Right ventricle myocardium superior (tissue), 1 donor: Measurements from ENCODE around the gene F10. TPM values are rescaled to one million over a fixed set of nuclear protein-coding genes. Genes with fewer than 3 reads are reported as not detected.
A peak's percentile ranks its signal among the peaks of the same experiment; 100 is the strongest.

ENCODE experiments used
- ATAC-seq: fragments of 200-7000 bp; cut with Tn5 transposase; one replicate; pipeline ENCODE4 v1.9.1; 2020; ENCODE audit warnings: mild to moderate bottlenecking; ENCODE audit not compliant: poor library complexity
- DNase-seq: peaks from one replicate; pipeline ENCODE4 v3.0.0-alpha.2; 2020
- intact Hi-C: fragments of 100-400 bp; cut with DNase I; formaldehyde crosslinking; loops from one replicate; pipeline ENCODE4 v1.11.2; 2022
- total RNA-seq: library from RNA; stranded (reverse); fragmentation: NEBNext Ultra II Directional; extraction: Animal tissue kit (Norgen Biotek cat#: 25700); gene quantifications from one replicate; pipeline ENCODE4 v1.2.1, GENCODE V29; 2021
- donor health status: DM: no; HTN: yes; CAD: no; lungs with severe emphysema.

The F10 gene
- total RNA-seq, 1 donor from 2014 or later, result 4.5 TPM

DNA sequence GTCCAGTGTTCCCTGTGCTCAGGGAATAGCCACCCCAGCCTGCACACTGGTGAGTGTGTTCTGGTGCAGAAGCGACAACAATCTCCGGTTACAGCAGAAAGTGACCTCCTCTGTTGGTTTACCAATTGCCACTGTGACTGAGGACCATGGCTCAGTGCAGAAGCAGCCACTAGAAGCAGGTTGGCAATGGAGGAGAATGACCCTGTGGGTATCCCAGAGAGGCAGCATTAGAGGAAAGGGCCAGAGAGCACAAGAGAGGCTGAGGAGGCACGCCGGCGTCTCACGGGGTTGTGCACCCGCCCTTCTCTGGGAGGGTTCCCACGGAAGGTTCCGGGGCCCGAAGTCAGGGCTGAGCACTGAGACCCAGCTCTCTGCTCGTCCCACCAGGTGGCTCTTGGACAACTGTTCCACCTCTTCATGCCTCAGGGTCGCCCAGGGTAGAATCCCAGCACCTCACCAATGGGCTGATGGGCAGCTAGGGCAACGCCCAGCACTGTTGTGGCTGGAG, 49.9 kb downstream of the F10 start:
- DNase-seq (no peak), ATAC-seq (no peak)
- intact Hi-C loops, result no loop called here

DNA sequence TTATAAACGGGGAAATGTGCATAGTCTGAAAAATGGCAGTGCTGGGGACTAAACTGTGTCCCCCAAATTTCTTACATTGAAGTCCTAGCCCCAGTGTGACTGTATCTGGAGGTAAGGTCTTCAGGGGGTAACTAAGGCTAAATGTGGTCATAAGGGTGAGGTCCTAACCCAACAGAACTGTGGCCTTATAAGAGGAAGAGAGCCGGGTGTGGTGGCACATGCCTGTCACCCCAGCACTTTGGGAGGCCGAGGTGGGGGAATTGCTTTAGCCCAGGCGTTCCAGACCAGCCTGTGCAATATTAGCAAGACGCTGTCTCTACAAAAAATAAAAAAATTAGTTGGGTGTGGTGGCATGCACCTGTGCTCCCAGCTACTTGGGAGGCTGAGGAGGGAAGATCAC, 53.7 kb downstream of the F10 start:
- DNase-seq, result no peak
- intact Hi-C loops, result no loop called here
- peak; percentile 49 for ATAC-seq

DNA sequence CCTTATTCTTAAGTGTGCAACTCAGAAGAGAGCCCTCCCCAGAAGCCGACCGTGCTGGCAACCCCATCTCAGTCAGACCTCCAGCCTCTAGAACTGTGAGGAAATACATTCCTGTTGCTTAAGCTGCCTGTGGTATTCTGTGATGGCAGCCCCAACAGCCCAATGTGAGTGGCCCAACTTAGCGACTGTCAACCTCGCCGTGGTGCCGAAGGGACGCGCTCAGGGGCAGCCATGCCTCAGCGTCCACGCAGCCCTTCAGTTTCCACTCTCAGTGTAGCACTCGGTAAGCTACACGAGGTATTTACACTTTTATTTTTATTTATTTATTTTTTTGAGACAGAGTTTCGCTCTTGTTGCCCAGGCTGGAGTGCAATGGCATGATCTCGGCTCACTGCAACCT, 54.2 kb downstream of the F10 start:
- intact Hi-C loops, result no loop called here
- DNase-seq (no peak), ATAC-seq (no peak)

DNA sequence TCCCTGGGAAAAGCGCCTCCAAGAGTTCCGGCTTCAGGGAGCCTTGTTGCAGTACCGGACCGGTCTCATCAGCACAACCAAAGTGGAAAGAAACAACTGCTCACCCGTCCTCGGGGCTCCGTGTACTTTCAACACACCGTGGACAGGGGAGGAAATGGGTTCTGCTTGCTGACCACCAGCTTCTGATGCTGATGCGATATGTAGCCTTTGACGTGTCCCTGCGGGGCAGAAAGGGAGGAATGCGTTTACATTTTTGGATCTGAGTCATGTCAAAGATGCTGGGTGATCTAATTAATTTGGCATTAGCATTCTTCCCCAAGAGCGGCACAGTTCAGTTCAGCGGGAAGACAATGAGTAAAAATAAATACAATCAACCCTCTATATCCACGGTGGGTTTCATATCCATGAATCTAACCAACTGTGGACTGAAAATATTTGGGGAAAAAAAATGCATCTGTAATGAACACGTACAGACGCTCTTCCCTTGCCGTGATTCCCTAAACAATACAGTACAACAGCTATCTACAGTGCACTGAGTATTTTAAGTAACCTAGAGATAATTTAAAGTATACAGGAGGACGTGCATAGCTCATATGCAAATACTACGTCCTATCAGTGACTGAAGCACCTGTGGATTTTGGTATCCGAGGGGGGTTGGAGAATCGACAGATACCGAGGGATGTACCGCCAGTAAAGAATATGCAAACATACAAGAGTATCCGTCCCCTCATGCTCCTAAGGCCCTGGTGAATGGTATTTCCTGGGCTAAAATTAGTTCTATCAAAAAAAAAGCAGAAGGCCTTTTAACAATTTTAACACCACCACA, 55.7 kb downstream of the F10 start:
- intact Hi-C loops, result no loop called here
- ATAC-seq, result peak; percentile 6
- DNase-seq, result no peak

DNA sequence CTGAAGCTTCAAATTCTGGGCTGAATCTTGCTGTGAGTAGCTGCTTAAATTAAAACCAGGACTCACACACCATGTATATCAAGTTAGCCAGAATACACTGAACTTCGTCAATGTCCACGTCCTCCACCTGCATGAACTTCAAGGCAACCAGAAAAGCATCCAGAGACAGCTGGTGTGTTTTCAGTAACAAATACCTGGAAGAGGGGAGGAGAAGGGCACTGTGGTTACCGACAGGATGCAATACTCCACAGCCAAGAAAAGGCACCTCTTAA, 56.2 kb downstream of the F10 start:
- DNase-seq, result no peak
- intact Hi-C loops, result no loop called here

DNA sequence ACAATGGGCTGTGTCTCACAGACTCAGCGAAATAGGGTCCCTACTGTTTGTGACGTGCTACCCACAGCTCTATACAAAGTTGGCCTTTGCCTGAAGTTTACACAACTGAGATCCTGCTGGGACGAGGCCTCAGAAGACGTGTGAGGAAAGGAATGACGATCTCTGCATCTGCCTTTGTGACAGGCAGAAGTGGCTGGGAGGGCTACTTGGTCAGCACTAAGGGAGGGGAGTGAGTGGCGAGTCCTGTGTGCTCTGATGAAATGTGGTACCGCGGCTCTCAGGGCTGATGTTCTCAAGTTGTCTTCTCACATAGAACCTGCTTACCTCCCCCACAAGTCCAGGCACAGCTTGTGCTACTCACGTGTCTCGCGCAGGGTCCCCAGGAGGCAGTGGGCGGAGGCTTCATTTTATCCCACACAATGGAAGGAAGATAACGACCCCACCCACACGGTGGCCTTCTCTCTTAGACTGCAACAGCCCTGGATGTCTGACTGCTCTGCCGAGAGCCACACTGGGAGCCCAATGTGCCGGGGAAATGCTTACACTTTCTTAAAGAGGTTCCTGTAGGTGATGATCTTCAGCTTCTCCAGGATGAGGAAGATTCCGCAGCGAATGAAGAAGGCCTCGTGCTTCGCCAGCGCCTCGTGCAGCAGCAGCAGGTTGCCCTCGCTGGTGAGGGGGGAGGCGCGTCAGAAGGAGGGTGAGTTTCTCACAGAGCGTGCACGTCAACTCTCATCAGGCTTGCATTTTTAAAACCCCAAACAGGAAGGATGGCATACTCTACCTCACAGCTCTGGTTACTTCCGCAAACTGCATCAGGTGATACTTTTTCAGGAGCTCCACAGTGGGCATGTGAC, 57.0 kb downstream of the F10 start:
- no peak for DNase-seq
- ATAC-seq, result no peak
- intact Hi-C loops, result no loop called here

More for the DNA sequence above, 56.2 kb downstream of the F10 start:
- ATAC-seq, result no peak

DNA sequence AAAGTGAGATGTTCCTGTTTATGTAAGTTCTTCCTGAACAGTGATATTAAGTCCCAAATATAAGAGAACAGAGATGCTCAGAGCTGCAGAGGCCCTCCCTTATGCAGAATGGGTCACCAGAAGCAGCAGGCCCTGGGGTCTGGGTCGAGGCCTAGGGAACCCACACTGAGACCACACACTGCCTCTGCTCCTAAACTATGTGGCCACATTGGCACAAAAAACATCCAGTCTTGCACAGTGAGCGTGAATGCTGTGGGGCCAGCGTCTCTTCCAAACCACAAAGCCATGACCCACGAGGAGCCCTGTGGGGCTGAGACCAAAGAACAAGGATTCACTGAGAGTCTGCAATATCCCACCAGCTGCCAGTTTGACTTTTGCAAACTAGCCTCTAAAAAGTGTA, 59.4 kb downstream of the F10 start:
- no peak for ATAC-seq
- intact Hi-C loops, result no loop called here
- DNase-seq, result no peak

DNA sequence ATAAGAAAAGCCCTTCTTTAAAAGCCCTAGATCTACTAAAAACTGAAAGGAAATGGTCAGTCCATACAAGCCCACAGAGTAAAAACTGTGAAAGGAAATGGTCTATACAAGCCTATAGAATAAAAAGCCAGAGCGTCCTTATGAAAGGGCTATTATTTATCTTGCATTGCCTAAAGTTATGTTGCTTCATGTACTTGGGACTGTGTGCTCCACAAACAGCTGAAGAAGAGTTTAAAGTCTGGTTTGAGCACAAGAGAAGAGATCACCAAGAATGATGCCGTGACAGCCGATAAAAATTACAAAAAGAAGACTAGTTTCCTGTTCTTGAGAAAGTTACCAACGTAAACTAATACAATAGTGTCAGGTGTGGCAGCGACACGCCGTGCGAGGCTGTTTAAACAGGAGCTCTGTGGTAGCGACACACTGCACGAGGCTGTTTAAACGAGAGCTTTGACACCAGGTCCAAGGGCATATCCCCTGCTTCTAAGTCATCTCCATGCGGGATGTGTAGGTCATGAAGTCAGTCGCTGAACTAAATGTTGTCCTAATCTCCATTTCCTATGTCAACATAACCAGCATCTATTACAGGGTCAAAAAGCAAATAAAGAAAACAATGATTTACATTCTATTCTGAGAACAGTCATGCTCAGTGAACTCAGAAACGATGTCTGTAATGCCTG, 61.0 kb downstream of the F10 start:
- intact Hi-C loops, result no loop called here
- ATAC-seq (no peak), DNase-seq (no peak)

DNA sequence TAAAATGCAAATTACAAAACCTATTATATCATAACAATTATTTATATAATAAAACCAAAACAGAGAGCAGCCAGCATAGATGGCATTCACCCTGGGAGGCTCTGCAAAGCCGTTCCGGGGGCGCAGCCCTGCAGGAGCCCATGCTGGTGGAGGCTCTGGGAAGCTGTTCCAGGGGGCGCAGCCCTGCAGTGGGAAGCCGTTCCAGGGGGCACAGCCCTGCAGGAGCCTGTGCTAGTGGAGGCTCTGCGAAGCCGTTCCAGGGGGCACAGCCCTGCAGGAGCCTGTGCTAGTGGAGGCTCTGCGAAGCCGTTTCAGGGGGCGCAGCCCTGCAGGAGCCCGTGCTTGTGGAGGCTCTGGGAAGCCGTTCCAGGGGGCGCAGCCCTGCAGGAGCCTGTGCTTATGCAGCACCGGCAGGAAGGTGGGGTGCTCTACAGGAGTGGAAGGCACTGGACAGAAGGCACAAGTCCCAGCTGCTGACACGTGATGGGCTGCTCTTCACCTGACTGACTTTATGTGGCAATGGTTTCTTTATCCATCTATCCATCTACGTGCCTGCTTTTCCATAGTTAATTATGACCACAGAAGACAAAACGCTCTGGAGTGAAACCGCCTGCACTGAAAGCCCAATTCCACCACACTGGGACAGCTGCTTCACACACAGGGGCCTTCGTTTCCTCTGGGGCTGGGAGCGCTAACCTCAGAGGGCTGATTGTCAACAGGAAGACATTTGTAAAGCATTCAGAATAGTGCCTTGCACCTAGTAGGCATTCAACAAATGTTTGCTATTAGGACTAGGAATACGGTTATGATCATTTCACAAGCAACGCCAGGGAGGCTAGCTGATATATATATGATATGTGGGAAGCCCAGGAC, 62.2 kb downstream of the F10 start:
- ATAC-seq, result no peak
- intact Hi-C loops, result no loop called here
- no peak for DNase-seq

DNA sequence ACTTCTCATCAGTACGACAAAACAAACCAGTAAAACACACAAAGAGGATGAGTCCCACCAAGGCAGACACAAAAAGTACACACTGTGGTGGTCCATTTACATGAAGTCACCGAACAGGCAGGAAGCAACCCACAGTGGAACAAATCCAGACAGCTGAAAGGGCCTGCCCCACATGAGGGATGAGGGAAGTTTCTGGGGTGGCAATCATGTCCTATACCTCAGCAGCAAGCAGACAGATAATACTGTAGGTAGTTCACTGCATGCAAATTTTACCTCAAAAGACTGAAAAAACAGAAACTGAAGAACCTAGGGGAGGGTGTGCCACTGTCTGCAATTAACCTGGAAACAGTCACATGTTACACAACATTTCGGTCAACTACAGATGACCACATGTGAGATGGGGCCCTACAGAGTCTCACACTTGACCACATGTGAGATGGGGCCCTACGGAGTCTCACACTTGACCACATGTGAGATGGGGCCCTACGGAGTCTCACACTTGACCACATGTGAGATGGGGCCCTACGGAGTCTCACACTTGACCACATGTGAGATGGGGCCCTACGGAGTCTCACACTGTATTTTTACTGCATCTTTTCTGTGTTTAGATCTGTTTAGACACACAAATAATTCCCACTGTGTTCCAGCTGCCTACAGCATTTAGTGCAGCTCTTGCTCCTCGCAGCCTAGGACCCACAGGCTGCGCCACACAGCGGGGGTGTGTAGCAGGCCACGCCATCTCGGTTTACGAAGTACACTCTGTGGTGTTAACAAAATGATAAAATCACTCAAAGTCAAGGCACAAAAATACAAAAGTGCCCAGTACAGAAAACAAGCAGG, 63.7 kb downstream of the F10 start:
- ATAC-seq (no peak), DNase-seq (no peak)
- intact Hi-C loops, result no loop called here

DNA sequence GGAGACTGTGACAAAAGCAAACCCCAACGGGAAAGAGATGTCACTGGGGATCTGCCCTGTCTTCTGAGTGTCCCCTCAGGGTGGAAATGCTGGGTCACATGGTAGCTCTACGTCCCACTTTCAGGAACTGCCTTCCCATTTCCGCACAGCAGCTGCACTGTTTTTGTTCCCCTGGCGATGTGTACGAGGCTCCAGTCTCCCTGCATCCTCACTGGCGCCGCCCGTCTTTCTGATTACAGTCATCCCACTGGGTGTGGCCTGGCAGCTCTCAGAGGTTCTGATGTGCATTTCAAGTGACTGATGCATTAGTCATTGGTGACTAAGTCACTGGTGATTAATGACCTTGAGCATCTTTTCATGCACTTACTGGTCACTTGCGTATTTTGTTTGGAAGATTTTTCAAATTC, 64.7 kb downstream of the F10 start:
- intact Hi-C loops, result no loop called here
- ATAC-seq (peak; percentile 96), DNase-seq (peak; percentile 90)

DNA sequence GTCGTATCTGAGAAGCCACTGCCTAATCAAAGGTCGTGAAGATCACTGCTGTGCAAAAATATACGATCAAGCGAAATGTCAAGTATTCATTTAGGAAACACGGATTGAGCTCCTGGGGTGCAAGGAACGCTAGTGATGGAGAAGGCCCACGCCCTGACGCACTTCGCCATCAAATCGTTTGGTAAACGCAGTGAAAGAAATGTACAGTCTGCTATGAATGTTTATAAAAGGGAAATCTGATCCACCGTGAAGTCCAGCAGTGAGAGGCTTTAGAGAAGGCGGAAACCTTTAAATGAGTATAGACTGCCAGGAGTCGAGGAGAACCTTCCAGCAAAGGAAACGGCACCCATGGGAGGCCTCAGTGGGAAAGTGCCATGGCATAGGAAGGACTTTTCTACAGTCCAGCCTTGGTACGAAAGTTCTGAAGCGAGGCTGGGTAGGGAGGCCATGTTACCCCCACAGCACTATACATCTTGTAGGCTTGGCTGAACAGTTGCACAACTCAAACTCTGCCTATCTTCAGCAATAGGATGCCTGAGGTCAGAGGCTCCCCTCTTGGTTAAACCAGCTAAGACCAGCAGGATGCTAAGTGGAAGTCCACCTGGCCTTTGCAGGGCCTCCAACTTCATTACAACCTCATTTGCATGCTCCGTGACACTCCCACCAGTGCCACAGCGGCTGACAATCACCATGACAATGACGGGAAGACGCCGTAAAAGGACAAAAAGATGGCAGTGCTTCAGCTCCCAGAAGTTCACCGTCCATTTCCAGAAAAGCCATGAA, 65.5 kb downstream of the F10 start:
- no peak for ATAC-seq
- intact Hi-C loops, result no loop called here
- DNase-seq, result no peak

DNA sequence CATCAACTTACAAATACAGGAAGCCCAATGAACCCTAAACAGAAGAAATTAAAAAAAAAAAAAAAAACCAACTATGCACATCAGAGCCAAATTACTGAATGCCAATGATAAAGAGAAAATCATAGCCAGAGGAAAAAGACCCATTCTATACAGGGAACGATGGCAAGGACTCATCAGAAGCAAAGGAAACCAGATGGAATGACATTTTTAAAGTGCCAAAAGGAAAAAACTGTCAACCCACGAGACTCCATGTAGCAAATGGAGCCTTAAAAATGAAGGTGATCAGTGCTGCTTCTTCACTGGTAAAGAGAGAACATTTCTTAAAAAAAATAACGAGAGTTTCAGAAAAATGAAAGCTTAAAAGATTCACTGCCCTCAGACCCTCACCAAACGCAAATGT, 67.6 kb downstream of the F10 start:
- ATAC-seq (no peak), DNase-seq (no peak)
- intact Hi-C loops, result no loop called here

DNA sequence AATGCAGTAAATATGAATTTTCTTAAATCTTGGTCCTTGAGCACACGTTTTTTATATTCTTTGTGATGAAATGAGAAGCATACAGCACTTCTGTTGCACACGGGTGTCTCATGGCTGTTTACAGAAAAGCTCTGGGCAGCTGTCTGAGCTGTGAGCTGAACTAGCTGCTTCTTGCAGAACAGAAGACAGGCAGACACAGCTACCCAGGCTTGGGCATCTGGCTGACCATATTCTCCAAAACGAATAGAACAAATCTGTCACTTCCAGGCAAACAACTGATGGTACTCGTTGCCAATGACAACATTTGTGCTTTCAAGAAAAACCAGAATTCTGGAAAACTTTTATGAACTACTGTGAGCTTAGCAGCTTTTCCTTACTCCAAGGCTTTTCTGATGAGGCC, 69.7 kb downstream of the F10 start:
- intact Hi-C loops, result no loop called here
- ATAC-seq (no peak), DNase-seq (no peak)

DNA sequence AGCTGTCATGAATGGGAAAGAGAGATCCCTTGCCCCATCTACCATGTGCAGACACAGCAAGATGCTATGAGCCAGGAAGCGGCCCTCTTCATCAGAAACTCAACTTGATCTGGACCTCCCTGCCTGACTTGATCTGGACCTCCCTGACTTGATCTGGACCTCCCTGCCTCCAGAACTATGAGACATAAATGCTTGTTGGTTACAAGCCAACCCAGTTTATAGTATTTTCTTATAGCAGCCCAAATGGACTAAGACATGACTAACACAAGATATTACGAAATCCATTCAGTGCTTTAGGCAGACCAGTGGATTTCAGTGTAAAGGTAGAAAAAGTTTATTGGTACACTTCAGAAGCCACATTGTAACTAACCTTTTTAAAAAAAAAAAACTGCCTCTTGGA, 70.3 kb downstream of the F10 start:
- intact Hi-C loops, result no loop called here
- ATAC-seq, result no peak

DNA sequence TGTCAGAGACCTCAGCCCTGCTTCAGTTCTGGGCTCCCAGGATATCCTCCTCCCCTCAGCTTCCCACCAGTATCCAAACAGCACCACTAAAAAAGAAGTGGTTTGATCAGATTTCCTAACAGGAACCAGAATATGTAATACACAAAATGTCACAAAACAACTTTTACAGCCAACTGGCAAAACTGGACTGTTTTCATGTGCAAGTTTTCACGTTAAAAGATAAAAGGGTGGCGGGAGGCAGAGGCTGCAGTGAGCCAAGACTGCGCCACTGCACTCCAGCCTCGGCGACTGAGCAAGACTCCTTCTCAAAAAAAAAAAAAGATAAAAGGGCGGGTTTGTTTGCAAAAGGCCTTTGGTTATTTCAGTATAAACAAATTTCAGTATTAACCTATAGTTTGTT, 72.8 kb downstream of the F10 start:
- ATAC-seq (no peak), DNase-seq (no peak)
- intact Hi-C loops, result no loop called here

More for the DNA sequence above, 70.3 kb downstream of the F10 start:
- DNase-seq, result no peak
